Fibroblast of gingiva (primary cell): ENCODE results near the gene CFAP210.
"Not testable (repeated sequence)": the region's sequence is repeated elsewhere in the genome, so short reads cannot be mapped to it uniquely, and the experiment has no call there.

Experiments
- DNase-seq: peaks from one replicate; pipeline ENCODE4 v3.0.0-alpha.2; 2011; ENCODE audit warnings: low read depth

CFAP210 gene

GRCh38 chr2:169713331-169713730 is 19.1 kb upstream of the CFAP210 start:
- DNase-seq: no peak

- no peak for DNase-seq
Observed at GRCh38 chr2:169712791-169713227, 18.6 kb upstream of the CFAP210 start.

GRCh38 chr2:169711751-169712509 is 17.7 kb upstream of the CFAP210 start:
- no peak for DNase-seq

GRCh38 chr2:169709981-169710380 is 15.8 kb upstream of the CFAP210 start:
- no peak for DNase-seq

GRCh38 chr2:169709331-169709730 is 15.1 kb upstream of the CFAP210 start:
- peak; percentile 80 for DNase-seq

GRCh38 chr2:169707626-169708025 is 13.4 kb upstream of the CFAP210 start:
- no peak for DNase-seq

GRCh38 chr2:169705927-169706326 is 11.7 kb upstream of the CFAP210 start:
- DNase-seq: peak; percentile 97

- peak; percentile 76 for DNase-seq
Observed at GRCh38 chr2:169704160-169704708, 10.0 kb upstream of the CFAP210 start.

GRCh38 chr2:169702996-169703395 is 8.8 kb upstream of the CFAP210 start:
- peak; percentile 76 for DNase-seq

- not testable (repeated sequence) for DNase-seq
Observed at GRCh38 chr2:169699173-169699572, 5.0 kb upstream of the CFAP210 start.

- peak; percentile 82 for DNase-seq
Observed at GRCh38 chr2:169696381-169696780, 2.2 kb upstream of the CFAP210 start.

- no peak for DNase-seq
Observed at GRCh38 chr2:169694894-169695260, 672 bp upstream of the CFAP210 start.

GRCh38 chr2:169693360-169693759 is 845 bp downstream of the CFAP210 start:
- peak; percentile 47 for DNase-seq

- no peak for DNase-seq
Observed at GRCh38 chr2:169692718-169693117, 1.5 kb downstream of the CFAP210 start.

- no peak for DNase-seq
Observed at GRCh38 chr2:169690958-169691357, 3.2 kb downstream of the CFAP210 start.

- not testable (repeated sequence) for DNase-seq
Observed at GRCh38 chr2:169687943-169688342, 6.3 kb downstream of the CFAP210 start.

- DNase-seq: not testable (repeated sequence)
Observed at GRCh38 chr2:169686825-169687224, 7.4 kb downstream of the CFAP210 start.

GRCh38 chr2:169684712-169685111 is 9.5 kb downstream of the CFAP210 start:
- DNase-seq: not testable (repeated sequence)

- DNase-seq: no peak
Observed at GRCh38 chr2:169684135-169684565, 10.1 kb downstream of the CFAP210 start.

GRCh38 chr2:169683425-169684134 is 10.6 kb downstream of the CFAP210 start:
- DNase-seq: no peak

GRCh38 chr2:169683054-169683424 is 11.2 kb downstream of the CFAP210 start:
- DNase-seq: no peak

GRCh38 chr2:169676850-169677249 is 17.4 kb downstream of the CFAP210 start:
- DNase-seq: no peak

- DNase-seq: no peak
Observed at GRCh38 chr2:169676357-169676756, 17.8 kb downstream of the CFAP210 start.
